ENCODE results near the gene ACSM2A.
"Not testable (repeated sequence)": the region's sequence is repeated elsewhere in the genome, so short reads cannot be mapped to it uniquely, and the experiment has no call there.

The ACSM2A gene

GRCh38 chr16:20451364-20451763 lies at the start of gene ACSM2A:
TSS of gene ACSM2A (plus strand) at chr16:20451521. CDS start at chr16:20460115, 8,594 bp downstream.
- not testable (repeated sequence) for DNase-seq

DNA sequence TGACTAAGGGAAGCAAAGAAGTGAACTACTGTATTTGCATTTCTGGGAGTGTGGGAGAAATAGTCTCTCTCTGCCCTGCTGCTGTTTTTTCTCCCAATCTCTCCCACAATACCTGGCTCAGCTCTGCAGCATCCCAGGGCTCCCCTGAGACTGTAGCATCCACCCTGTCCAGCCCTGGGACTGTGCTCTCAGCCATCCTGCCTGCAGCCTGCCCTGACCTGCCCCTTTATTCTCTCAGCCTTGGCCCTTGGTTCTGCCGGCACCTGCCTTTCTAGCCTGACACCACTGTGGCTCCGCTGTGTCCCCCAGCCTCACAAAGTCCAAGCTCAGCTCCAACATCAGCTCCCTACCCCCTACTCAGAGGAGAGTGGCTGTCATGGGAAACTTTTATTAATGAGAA lies 48.7 kb upstream of the ACSM2A start:
- no peak for DNase-seq

DNA sequence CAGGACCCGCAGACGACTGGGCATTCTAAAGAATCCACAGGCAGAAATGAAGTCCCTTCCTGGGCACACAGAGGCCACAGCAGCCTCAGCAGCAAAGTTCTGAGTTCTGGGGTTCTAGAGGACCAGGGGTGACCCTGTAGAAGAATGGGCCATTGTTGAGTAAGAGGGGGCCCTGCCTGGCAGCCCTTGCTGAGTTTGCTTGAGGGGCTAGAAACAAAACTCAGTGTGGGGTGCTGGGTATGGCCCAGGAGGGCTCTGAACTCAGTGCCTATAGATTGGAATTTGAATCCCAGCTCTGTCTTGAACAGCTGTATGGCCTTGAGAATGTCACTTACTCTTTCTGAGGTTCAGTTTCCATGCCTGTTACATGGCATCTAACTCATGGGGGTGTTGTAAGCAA lies 46.7 kb upstream of the ACSM2A start, which contains the start of gene PDILT:
Gene PDILT, minus strand, starts transcription at position 101 of the 400 bp plus-strand sequence. CDS start 5,437 bp downstream, outside the sequence.
- DNase-seq = no peak

DNA sequence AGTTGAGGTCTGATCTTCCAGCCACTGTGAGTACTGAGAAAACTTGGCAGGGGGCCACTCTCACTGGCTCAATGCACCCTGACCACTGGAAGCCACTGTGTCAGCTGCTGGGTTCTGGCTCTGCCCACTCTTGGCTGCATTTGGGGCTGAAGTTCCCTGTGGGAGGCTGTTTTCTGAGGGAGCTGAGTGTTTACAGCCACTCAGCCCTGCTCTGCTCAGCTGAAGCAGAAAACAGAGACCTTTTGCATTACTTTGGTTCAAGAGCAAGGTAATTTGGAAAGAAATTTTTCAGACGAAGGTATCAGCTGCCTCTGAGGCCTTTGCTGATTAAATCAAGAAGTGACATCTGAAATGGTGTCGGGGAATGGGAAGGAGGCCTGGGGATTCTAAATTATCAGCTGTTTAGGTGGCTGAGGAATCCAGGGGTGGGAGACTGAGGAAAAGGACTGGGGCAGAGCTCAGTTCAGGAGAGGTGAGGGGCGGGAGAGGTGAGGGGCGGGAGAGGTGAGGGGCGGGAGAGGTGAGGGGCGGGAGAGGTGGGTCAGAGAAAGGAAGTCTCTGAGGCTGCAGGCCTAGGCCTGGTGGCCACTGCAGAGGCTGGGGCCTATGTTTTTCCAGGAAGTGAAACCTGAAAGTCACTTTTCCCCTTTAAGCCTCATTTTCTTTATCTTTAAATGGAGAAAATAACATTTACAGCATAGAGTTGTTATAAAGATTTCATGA lies 41.8 kb upstream of the ACSM2A start, which contains the start of gene ACSM5:
Gene ACSM5, plus strand, starts transcription at position 137 of the 723 bp plus-strand sequence. CDS start 1,951 bp downstream, outside the sequence.
- DNase-seq = peak; percentile 41

DNA sequence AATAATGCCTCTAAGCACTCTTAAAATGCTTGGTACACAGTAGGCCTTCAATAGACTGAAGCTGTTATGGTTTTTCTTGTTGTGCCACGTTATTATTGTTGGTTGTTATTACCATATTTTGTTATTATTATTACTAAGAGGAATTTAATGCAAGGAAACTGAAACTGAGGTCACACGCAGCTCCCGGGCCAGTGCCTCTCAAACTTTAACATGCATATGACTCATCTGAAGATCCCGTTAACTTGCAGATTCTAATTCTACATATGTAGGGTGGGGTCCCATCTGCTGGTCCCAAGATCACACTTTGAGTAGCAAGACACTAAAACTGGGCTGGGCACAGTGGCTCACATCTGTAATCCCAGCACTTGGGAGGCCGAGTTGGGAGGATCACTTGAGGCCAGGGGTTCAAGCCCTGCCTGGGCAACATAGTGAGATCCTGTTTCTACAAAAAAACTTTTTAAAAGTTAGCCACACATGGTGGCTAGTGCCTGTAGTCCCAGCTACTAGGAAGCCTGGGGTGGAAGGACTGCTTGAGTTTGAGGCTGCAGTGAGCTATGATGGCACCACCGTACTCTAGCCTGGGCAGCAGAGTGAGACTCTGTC lies 41.1 kb upstream of the ACSM2A start:
- no peak for DNase-seq

DNA sequence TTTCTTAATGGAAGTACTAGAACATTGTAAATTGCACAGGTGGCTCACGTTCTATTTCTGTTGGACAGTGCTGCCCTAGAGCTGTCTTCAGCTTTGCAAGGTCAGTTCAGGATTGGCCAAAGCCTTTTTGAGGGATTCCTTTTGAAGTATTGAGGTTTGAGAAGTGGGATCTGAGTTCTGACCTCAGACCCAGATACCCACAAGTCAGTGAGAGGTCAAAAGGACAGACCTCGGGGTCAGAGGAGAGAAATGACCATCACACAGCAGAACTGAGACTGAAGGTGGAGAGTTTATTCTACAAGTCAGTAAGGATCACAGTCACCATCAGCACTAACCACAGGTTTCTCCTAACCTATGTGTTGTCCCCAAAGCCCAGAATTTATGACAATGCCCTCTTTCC lies 40.3 kb upstream of the ACSM2A start:
- DNase-seq = no peak

DNA sequence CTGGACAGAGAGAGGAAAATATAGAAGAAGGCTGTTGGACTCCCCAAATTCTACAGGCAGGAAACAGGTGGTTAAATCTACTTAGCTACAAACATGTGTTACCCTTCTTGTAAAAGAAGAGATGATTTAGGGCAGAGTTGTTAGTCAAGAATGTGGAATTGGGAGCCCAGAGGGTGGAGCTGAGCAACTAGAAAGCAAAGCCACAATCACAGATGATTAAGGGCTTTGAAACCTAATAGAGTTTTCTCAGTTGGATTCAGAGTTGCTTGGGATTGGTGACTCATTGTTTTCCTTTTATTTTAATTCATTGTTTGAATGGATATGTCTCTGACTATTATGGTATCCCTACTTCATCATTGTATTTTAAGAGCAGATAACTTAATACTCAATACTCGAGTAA lies 35.8 kb upstream of the ACSM2A start:
- DNase-seq = no peak

- not testable (repeated sequence) for DNase-seq
Observed at GRCh38 chr16:20419093-20419492, 32.2 kb upstream of the ACSM2A start.

DNA sequence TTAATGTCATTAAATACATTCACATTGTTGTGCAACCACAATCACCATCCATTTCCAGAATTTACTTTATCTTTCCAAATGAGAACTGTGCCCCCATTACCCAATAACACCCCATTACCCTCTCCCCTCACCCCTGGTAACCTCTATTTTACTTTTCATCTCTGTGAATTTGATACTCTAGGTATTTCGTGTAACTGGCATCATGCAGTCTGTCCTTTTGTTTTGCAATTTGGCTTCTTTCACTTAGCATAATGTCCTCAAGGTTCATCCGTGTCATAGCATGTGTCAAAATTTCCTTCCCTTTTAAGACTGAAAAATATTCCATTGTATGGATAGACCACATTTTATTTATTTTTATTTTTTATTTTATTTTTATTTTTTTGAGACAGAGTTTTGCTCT lies 29.6 kb upstream of the ACSM2A start:
- DNase-seq = not testable (repeated sequence)

DNA sequence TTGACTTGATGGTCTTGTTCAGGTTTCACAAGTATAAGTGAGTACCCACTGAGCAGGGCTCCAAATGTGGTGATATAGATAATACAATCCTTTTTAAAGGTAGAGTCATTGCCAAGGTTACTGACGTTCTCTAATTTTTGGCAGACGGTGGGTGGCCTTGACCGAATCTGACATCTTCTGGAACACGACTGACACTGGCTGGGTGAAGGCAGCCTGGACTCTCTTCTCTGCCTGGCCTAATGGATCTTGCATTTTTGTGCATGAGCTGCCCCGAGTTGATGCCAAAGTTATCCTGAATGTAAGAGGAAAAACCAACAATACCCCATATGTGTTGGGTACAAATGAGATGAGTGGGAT lies 27.6 kb upstream of the ACSM2A start:
- not testable (repeated sequence) for DNase-seq

DNA sequence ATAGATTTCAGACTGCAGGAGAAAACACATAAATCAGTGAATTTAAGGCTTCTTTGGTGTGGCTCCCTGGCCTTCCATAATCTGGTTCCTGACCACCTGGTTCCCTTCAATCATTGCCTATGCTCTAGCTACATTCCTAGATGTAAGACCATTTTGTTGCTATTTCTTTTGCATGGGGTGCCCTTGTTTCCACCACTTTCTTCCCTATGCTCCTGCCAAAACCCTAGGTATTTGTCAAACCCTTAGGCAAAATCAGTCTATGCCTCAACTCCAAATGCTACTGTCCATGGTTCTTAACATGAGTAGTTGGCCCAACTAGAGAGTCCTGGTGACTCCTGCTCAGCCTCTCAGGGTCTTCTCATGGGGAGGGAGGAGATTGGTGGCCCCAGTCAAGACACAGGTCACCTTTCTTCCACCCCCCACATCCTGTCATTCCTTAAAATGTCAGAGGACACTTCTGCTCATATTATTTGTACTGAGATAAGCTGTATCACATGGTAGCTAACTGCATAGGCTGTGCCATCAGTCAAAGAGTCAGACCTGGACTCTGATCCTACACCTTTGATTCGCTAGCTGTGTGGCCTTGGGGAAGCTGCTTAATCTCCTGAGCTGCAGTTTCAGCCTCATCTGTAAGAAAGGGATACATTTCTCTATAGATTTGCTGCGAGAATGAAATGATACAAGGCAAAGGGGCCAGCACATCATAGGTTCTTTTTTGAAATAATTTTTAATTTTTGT lies 27.0 kb upstream of the ACSM2A start:
- no peak for DNase-seq

- not testable (repeated sequence) for DNase-seq
Observed at GRCh38 chr16:20427401-20427797, 23.9 kb upstream of the ACSM2A start.

GRCh38 chr16:20429499-20429898 lies 21.8 kb upstream of the ACSM2A start:
- not testable (repeated sequence) for DNase-seq

GRCh38 chr16:20430480-20430879 lies 20.8 kb upstream of the ACSM2A start:
- DNase-seq = not testable (repeated sequence)

GRCh38 chr16:20430948-20431347 lies 20.4 kb upstream of the ACSM2A start:
- no peak for DNase-seq

- DNase-seq = not testable (repeated sequence)
Observed at GRCh38 chr16:20438950-20439349, 12.4 kb upstream of the ACSM2A start.

DNA sequence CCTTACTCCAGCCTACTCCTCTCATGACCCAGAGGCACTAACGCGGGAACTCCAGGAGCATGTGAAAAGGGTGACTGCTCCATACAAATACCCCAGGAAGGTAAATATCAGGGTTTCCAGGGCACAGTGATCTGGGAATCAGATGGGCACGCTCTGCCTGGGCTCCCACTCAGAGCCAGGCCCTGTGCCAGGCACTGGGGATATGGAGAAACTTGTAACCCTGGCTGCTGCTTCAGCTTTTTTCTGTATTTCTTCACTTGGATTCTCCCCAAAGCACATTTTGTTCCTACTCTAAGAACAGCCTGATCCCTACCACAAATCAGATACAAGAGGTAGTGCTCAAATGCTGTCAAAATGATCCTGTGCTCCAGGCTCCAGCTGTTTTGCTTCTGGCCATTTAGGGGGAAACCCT lies 11.5 kb upstream of the ACSM2A start:
- not testable (repeated sequence) for DNase-seq

GRCh38 chr16:20440731-20441130 lies 10.6 kb upstream of the ACSM2A start:
- not testable (repeated sequence) for DNase-seq

GRCh38 chr16:20441191-20441590 lies 10.1 kb upstream of the ACSM2A start:
- DNase-seq = no peak

GRCh38 chr16:20441859-20442258 lies 9.5 kb upstream of the ACSM2A start:
- not testable (repeated sequence) for DNase-seq

- not testable (repeated sequence) for DNase-seq
Observed at GRCh38 chr16:20446652-20447393, 4.5 kb upstream of the ACSM2A start.

GRCh38 chr16:20453633-20454032 lies 2.3 kb downstream of the ACSM2A start:
- DNase-seq = not testable (repeated sequence)

DNA sequence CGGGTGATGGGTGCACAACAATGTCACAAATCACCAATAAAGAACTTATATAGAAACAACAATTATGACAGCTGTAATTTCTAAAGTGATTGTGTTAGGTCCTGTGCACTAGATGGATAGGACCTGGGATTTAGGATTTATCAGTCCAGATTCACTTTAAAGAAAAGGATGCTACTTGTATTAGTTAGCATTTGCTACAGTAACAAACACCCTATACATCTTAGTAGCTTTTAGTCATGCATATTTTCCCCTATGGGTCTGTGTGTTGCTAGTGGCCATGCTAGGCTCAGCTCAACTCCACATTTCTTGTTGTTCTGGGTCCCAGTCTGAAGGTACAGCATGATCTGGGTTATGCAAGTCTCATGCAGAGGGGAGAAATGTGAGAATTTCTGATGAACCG lies 7.9 kb downstream of the ACSM2A start:
- DNase-seq = not testable (repeated sequence)

Measured in DMS79 treated with DMSO at 0.1 percent for 48 hours (cell line).